GM12878 (cell line): ENCODE measurements around the gene TUBB3. TPM values are rescaled to one million over a fixed set of nuclear protein-coding genes. Genes with fewer than 3 reads are reported as not detected.

Source experiments
- ATAC-seq: fragments of 200-7000 bp; cut with Tn5 transposase; 3 replicates; pipeline ENCODE4 v1.9.1; 2020; ENCODE audit warnings: mild to moderate bottlenecking, moderate library complexity
- BruUV-seq: library from RNA; stranded (reverse); fragments of 400-500 nt; replicated peaks from 2 replicates; lab custom pipeline; 2021; lab: Mats Ljungman, UMichigan
- CTCF ChIA-PET: fragments of 300-600 bp; sonication (Branson Sonifier 250); formaldehyde crosslinking; extraction: SDS; loops from one replicate; lab custom pipeline; 2021; ENCODE audit warnings: inconsistent platforms; lab: Yijun Ruan, JAX
- POLR2A ChIA-PET: fragments of 350-600 bp; formaldehyde crosslinking; extraction: SDS; loops from one replicate; lab custom pipeline; 2021; ENCODE audit warnings: inconsistent platforms; lab: Charles Lee
- RAD21 ChIA-PET: fragments of 300-600 bp; sonication (Branson Sonifier 250); formaldehyde crosslinking; loops from one replicate; lab custom pipeline; 2023; ENCODE audit warnings: antibody characterized with exemption; ENCODE audit not compliant: unreplicated experiment; lab: Charles Lee
- SMC1A ChIA-PET: fragments of 300-600 bp; sonication (Branson Sonifier 250); formaldehyde crosslinking; loops from one replicate; lab custom pipeline; 2023; ENCODE audit not compliant: unreplicated experiment, uncharacterized antibody; lab: Charles Lee
- DNase-seq: peaks from one replicate; pipeline ENCODE4 v3.0.0-alpha.2; 2011; ENCODE audit warnings: low read depth, low spot score
- FAIRE-seq: peaks from 3 replicates; lab custom pipeline; 2011; peaks lifted over from hg19 to GRCh38; lab: Jason Lieb, UNC
- H2AFZ ChIP-seq: 2 replicates; pipeline ENCODE4 v1.6.0; 2011; ENCODE audit warnings: low read depth, low read length, control low read depth; ENCODE audit not compliant: control insufficient read depth
- H3K27ac ChIP-seq: 2 replicates; pipeline ENCODE4 v1.5.1; 2011; ENCODE audit warnings: control low read depth; ENCODE audit not compliant: control insufficient read depth, insufficient read depth
- H3K27me3 ChIP-seq, 2 experiments: replicated peaks in 1 of 2; 2 replicates each; pipeline versions ENCODE4 v1.6.0 to v1.6.1; 2011; ENCODE audit warnings: low read length in 1 of 2; ENCODE audit not compliant: control insufficient read depth in 2 of 2, insufficient read depth in 2 of 2
- H3K36me3 ChIP-seq, 2 experiments: 2 replicates each; pipeline ENCODE4 v1.5.1; 2011; ENCODE audit warnings: low read length in 1 of 2; ENCODE audit not compliant: control insufficient read depth in 2 of 2, insufficient read depth in 2 of 2
- H3K4me1 ChIP-seq: 2 replicates; pipeline ENCODE4 v1.6.1; 2011; ENCODE audit warnings: mild to moderate bottlenecking, low read length, moderate library complexity, mixed read lengths; ENCODE audit not compliant: control insufficient read depth, insufficient read depth
- H3K4me2 ChIP-seq: 2 replicates; pipeline ENCODE4 v1.6.0; 2011; ENCODE audit warnings: control low read depth; ENCODE audit not compliant: control insufficient read depth, insufficient read depth
- H3K4me3 ChIP-seq: fragments of 200-600 bp; sonication (generic); 2 replicates; pipeline ENCODE4 v1.5.1; 2016
- H3K79me2 ChIP-seq: 2 replicates; pipeline ENCODE4 v1.6.0; 2011; ENCODE audit warnings: low read length; ENCODE audit not compliant: control insufficient read depth, insufficient read depth
- H3K9ac ChIP-seq: 2 replicates; pipeline ENCODE4 v1.8.0; 2011; ENCODE audit warnings: low read length, control low read depth, mixed read lengths; ENCODE audit not compliant: control insufficient read depth, insufficient read depth
- H3K9me3 ChIP-seq: replicated peaks from 3 replicates; pipeline ENCODE4 v1.5.1; 2011; ENCODE audit warnings: mild to moderate bottlenecking, low read length; ENCODE audit not compliant: control insufficient read depth, insufficient read depth
- H4K20me1 ChIP-seq: 2 replicates; pipeline ENCODE4 v1.6.0; 2011; ENCODE audit not compliant: control insufficient read depth, insufficient read depth
- ATF3 ChIP-seq: IDR thresholded peaks from 2 replicates; pipeline ENCODE4 v1.6.1; 2011; ENCODE audit warnings: low read depth, mild to moderate bottlenecking, low read length, moderate library complexity, borderline replicate concordance; ENCODE audit errors: extremely low read depth
- CEBPB ChIP-seq, 2 experiments: fragments of 150-350 bp in 1 of 2; IDR thresholded peaks; 2 replicates each; pipeline ENCODE4 v1.6.1; 2012 to 2014; ENCODE audit warnings: low read depth in 2 of 2, low read length in 2 of 2, borderline replicate concordance in 1 of 2, inconsistent platforms in 1 of 2
- CHD2 ChIP-seq: IDR thresholded peaks from 2 replicates; pipeline ENCODE4 v1.6.1; 2011; ENCODE audit warnings: low read depth, low read length, improper control_type of control experiment, borderline replicate concordance
- FOXM1 ChIP-seq: IDR thresholded peaks from 2 replicates; pipeline ENCODE4 v1.6.1; 2012; ENCODE audit warnings: low read depth, mild to moderate bottlenecking, inconsistent platforms, low read length, moderate library complexity
- HDAC2 ChIP-seq: fragments of 200-600 bp; sonication (generic); IDR thresholded peaks from 2 replicates; pipeline ENCODE4 v1.6.1; 2017
- HSF1 ChIP-seq: fragments of 150-350 bp; IDR thresholded peaks from 2 replicates; pipeline ENCODE4 v1.6.1; 2014; ENCODE audit warnings: mild to moderate bottlenecking, low read depth, low read length
- MYC ChIP-seq: IDR thresholded peaks from 2 replicates; pipeline ENCODE4 v1.6.1; 2011; ENCODE audit warnings: mild to moderate bottlenecking, low read length, moderate library complexity, inconsistent platforms; ENCODE audit not compliant: insufficient read depth, insufficient replicate concordance, insufficient read length, severe bottlenecking
- NKRF ChIP-seq: fragments of 450-650 bp; conservative IDR thresholded peaks from 2 replicates; pipeline ENCODE4 v1.6.1; 2017; ENCODE audit warnings: mild to moderate bottlenecking, moderate library complexity
- PAX8 ChIP-seq: fragments of 450-650 bp; IDR thresholded peaks from 2 replicates; pipeline ENCODE4 v1.6.1; 2017; ENCODE audit warnings: mild to moderate bottlenecking, moderate library complexity
- YBX1 ChIP-seq: fragments of 450-650 bp; IDR thresholded peaks from 2 replicates; pipeline ENCODE4 v1.6.1; 2016; ENCODE audit warnings: antibody characterized with exemption
- ZBTB33 ChIP-seq: fragments of 450-650 bp; IDR thresholded peaks from 2 replicates; pipeline ENCODE4 v1.6.1; 2017; ENCODE audit warnings: mild to moderate bottlenecking
- ZNF687 ChIP-seq: fragments of 450-650 bp; IDR thresholded peaks from 2 replicates; pipeline ENCODE4 v1.6.1; 2017; ENCODE audit warnings: mild to moderate bottlenecking, moderate library complexity
- WGBS: methylation state at CpG from one replicate; pipeline ENCODE4 v1.1.6; 2016; ENCODE audit warnings: low lambda C conversion rate; ENCODE audit not compliant: insufficient replicate concordance, insufficient coverage; ENCODE audit errors: missing lambda C conversion rate; 5-methylcytosine and 5-hydroxymethylcytosine counted together
- in situ Hi-C: fragments of 300-500 bp; cut with MboI; formaldehyde crosslinking; loops from 9 replicates; pipeline ENCODE4 v1.14.3; 2018; ENCODE audit warnings: mixed read lengths
- intact Hi-C: fragments of 100-400 bp; cut with micrococcal nuclease; formaldehyde crosslinking; loops from one replicate; pipeline ENCODE4 v1.14.2; 2022; ENCODE audit not compliant: unreplicated experiment
- polyA plus RNA-seq, 11 experiments: library from polyadenylated mRNA; depleted of rRNA in 4 of 11; unstranded in 6 of 11; stranded (reverse) in 5 of 11; fragments of >200 nt; fragmentation: Nextera tagmentation in 4 of 11; fragmentation: Illumina TruSeq in 1 of 11; extraction: Ambion mirVana in 4 of 11; extraction: Trizol in 1 of 11; gene quantifications; 1 replicate in 1 of 11; 2 replicates in 10 of 11; pipeline versions ENCODE4 v1.2.1 to v1.2.3, GENCODE V29; 2011 to 2016; ENCODE audit warnings: inconsistent platforms in 2 of 11, missing spikeins in 2 of 11, low read depth in 1 of 11
- total RNA-seq, 4 experiments: library from RNA; depleted of rRNA in 3 of 4; stranded (reverse); fragments of >200 nt in 3 of 4; fragmentation: Illumina TruSeq in 1 of 4; extraction: Trizol in 1 of 4; gene quantifications; 2 replicates each; pipeline versions ENCODE4 v1.2.1 to v1.2.3, GENCODE V29; 2013 to 2021

The TUBB3 gene
- total and polyA plus RNA-seq, 10 of the 15 experiments (the other 5 are each of a cell fraction or from before 2014, with no cell fraction given): 0.09 to 2.5 (median 0.58) TPM; not detected in 1

- no peak for TF ChIP-seq MYC
- TF ChIP-seq FOXM1: no peak
- no peak for TF ChIP-seq CEBPB (IDR thresholded peaks at IDR 0.05; ENCODE audit: borderline replicate concordance in 1 of 2, low read depth in 2 of 2, low read length in 2 of 2)
Measured at GRCh38 chr16:89951509-89951908, 28.4 kb downstream of the TUBB3 start (continued).

GRCh38 chr16:89952049-89952448 lies 28.9 kb downstream of the TUBB3 start:
- DNase-seq (no peak), ATAC-seq (no peak), FAIRE-seq (no peak)
- Histone ChIP-seq H2AFZ (no peak overlapping the region), H3K4me3 (no peak overlapping the region), H3K27ac (no peak overlapping the region), H3K9ac (no peak overlapping the region), H3K27me3 (no peaks in the 10 kb centered on the region), H3K4me2 (no peak overlapping the region), H3K36me3 (no peaks in the 10 kb centered on the region), H3K9me3 (no peaks in the 10 kb centered on the region), H4K20me1 (no peaks in the 10 kb centered on the region), H3K79me2 (no peaks in the 10 kb centered on the region), H3K4me1 (peaks cover 59% of the 10 kb centered on the region)
- ChIA-PET SMC1A (no interaction called here), POLR2A (no interaction called here), RAD21 (interaction anchor here (1.3 to 1.7 kb wide), 2 partner anchors 21 to 92 kb away, joined by 3 to 4 read pairs; no protein-coding TSS in a partner anchor), CTCF (interaction anchor here (1.9 kb wide), 1 partner anchor 68 kb away, joined by 5 read pairs; no protein-coding TSS in a partner anchor)
- WGBS: 96% methylated on average over 12 of the region's 12 CpGs
- BruUV-seq: no TSS peak
- in situ Hi-C loops (no loop called here), intact Hi-C loops (no loop called here)
- TF ChIP-seq ZNF687 (no peak), PAX8 (no peak), ATF3 (no peak), NKRF (no peak), CHD2 (no peak), ZBTB33 (no peak), HSF1 (no peak), YBX1 (no peak), HDAC2 (no peak)
